Heart right ventricle (tissue), 16 donors: ENCODE data around the gene SEMA5A. TPM values are rescaled to one million over a fixed set of nuclear protein-coding genes. Genes with fewer than 3 reads are reported as not detected.

Experiments used
- ATAC-seq, 8 donors: fragments of 200-7000 bp; cut with Tn5 transposase; one replicate each; pipeline ENCODE4 v1.9.1; 2020; ENCODE audit warnings: mild to moderate bottlenecking in 8 of 8, moderate library complexity in 8 of 8, moderate number of reproducible peaks in 1 of 8
- DNase-seq, 2 donors: peaks; one replicate each; pipeline ENCODE4 v3.0.0-alpha.2; 2020
- H3K27ac ChIP-seq, 10 donors: fragments of 200-600 bp; sonication (generic) in 2 of 10; one replicate each; pipeline versions ENCODE4 v1.5.0 to v1.8.0; 2020 to 2022; ENCODE audit warnings: mild to moderate bottlenecking in 3 of 10
- H3K27me3 ChIP-seq, 7 donors: fragments of 200-600 bp; one replicate each; pipeline ENCODE4 v1.8.0; 2021 to 2022; ENCODE audit warnings: mild to moderate bottlenecking in 2 of 7
- H3K36me3 ChIP-seq, 9 donors: fragments of 200-600 bp; sonication (generic) in 1 of 9; one replicate each; pipeline versions ENCODE4 v1.5.0 to v1.8.0; 2020 to 2022; ENCODE audit warnings: mild to moderate bottlenecking in 2 of 9
- H3K4me1 ChIP-seq, 9 donors: fragments of 200-600 bp; sonication (generic) in 1 of 9; one replicate each; pipeline versions ENCODE4 v1.5.0 to v1.8.0; 2020 to 2022; ENCODE audit warnings: mild to moderate bottlenecking in 4 of 9
- H3K4me3 ChIP-seq, 10 donors: fragments of 200-600 bp; sonication (generic) in 2 of 10; one replicate each; pipeline versions ENCODE4 v1.5.0 to v1.8.0; 2020 to 2022; ENCODE audit warnings: mild to moderate bottlenecking in 7 of 10, moderate library complexity in 2 of 10
- H3K9me3 ChIP-seq, 11 donors: fragments of 200-600 bp in 10 of 11; sonication (generic) in 2 of 11; one replicate each; pipeline versions ENCODE4 v1.5.0 to v1.8.0; 2013 to 2022; ENCODE audit warnings: mild to moderate bottlenecking in 2 of 11, control low read depth in 1 of 11, moderate library complexity in 1 of 11
- WGBS, 2 donors: extraction: QIAGEN DNeasy Blood & Tissue Kit; methylation state at CpG; one replicate each; pipeline ENCODE4 v1.1.7; 2013; ENCODE audit warnings: inconsistent platforms in 1 of 2; 5-methylcytosine and 5-hydroxymethylcytosine counted together
- intact Hi-C, 10 donors: fragments of 100-400 bp; cut with DNase I; formaldehyde crosslinking; loops; one replicate each; pipeline versions ENCODE4 v1.11.1 to v1.14.2; 2022
- polyA plus RNA-seq, 2 donors: library from polyadenylated mRNA; stranded (reverse); fragments of 200-250 nt; gene quantifications; one replicate each; pipeline ENCODE4 v1.2.3, GENCODE V29; 2013
- total RNA-seq, 10 donors: library from RNA; stranded (reverse); fragmentation: NEBNext Ultra II Directional in 3 of 10; extraction: Animal tissue kit (Norgen Biotek cat#: 25700) in 3 of 10; gene quantifications; one replicate each; pipeline versions ENCODE4 v1.2.1 to v1.2.4, GENCODE V29; 2021 to 2023
- TF ChIP-seq, protein P1 (sequence below), 9 donors: fragments of 200-600 bp; sonication (generic) in 2 of 9; IDR thresholded peaks; one replicate each; pipeline versions ENCODE4 v1.5.0 to v1.8.0; 2021 to 2022; ENCODE audit warnings: antibody characterized with exemption in 9 of 9, mild to moderate bottlenecking in 5 of 9, moderate library complexity in 1 of 9
- donor health status: Arrhythmogenic right ventricular cardiomyopathy.
- donor health status: ischemic (EF 13 %, LVEDD 7.1; RV severe dilation, severe dysfunction).
- donor health status: healthy with polysubstance abuse.
- donor health status: DM: no; HTN: yes; CAD: no.
- donor health status: DM: no; HTN: no; CAD: no.
- donor health status: ischemic (EF 25% LVEDD 6.9; RV normal size, moderate dysfunction).
- donor health status: ischemic (EF 25% LVEDD 5.7; RV mildly dilated, moderate dysfunction).
- donor health status: healthy.
- donor health status: DM: yes; HTN: yes; CAD: no.
- donor health status: Ischemic cardiomyopathy.
- donor health status: ischemic (EF 35%, LVEDD 5.7; RV mildly dilated, moderate dysfunction).
- donor health status: nonischemic (EF 11% LVEDD 7.7; RV severe dilation, severe dysfunction).
- donor health status: DM: yes; HTN: yes; CAD: no.
- donor health status: PGD.
- donor health status: ischemic (EF 29% LVEDD 5.4; RV normal size, mild dysfunction).
- donor health status: nonischemic (EF 23%, LVEDD 6.1; RV moderate dilation, normal function).

The SEMA5A gene
- total and polyA plus RNA-seq, 12 donors, result 1.9 to 71.5 (median 48.0) TPM

DNA sequence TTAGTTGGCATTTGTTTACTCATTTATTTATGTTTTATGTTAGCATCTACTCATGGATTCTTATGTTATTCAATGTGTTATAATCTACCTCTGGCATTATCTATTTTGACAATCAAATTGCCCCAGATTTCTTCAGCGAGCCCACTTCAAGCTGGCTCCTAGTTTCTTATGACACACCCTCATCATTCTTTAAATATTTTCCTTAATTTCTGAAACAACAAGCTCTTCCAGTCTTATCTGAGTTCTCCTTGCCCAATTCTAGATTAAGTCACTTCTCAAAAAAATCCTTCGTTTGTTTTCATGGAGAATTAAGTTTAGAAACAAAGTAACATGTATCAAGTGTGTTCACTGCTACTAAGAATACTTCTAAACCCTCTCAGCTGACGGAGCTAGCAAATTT, 229.8 kb downstream of the SEMA5A start:
- intact Hi-C loops, result no loop called here

DNA sequence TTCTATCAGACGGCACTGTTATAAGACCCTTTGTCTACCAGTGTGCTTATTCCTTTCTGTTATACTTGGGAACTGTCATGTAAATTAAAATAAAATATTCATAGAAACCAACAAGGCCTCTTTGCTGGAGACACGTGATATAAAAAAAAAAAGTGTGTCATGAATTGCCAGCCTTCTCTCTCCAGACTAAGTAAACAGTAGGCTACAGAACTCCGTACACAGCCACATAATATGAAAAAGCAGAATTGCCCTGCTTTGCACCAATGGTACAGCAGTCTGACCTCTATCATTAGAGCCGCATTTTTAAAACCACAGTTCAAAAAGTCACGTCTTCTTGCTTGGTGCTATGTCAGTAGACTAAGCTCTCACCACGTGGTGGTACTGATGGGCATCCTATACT, 231.3 kb downstream of the SEMA5A start:
- ATAC-seq, result no peak
- Histone ChIP-seq H3K36me3 (peaks cover 0 to 5% (median 0%) of the 10 kb centered on the region in 9 donors), H3K4me3 (no peak overlapping the region), H3K27me3 (no peaks in the 10 kb centered on the region), H3K27ac (no peak overlapping the region), H3K9me3 (no peaks in the 10 kb centered on the region), H3K4me1 (no peaks in the 10 kb centered on the region)
- 76 to 78% methylated on average over 6 of the region's 6 CpGs for WGBS, 2 donors
- intact Hi-C loops, result no loop called here
- no peak for DNase-seq
- TF ChIP-seq, protein P1, sequence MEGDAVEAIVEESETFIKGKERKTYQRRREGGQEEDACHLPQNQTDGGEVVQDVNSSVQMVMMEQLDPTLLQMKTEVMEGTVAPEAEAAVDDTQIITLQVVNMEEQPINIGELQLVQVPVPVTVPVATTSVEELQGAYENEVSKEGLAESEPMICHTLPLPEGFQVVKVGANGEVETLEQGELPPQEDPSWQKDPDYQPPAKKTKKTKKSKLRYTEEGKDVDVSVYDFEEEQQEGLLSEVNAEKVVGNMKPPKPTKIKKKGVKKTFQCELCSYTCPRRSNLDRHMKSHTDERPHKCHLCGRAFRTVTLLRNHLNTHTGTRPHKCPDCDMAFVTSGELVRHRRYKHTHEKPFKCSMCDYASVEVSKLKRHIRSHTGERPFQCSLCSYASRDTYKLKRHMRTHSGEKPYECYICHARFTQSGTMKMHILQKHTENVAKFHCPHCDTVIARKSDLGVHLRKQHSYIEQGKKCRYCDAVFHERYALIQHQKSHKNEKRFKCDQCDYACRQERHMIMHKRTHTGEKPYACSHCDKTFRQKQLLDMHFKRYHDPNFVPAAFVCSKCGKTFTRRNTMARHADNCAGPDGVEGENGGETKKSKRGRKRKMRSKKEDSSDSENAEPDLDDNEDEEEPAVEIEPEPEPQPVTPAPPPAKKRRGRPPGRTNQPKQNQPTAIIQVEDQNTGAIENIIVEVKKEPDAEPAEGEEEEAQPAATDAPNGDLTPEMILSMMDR (IDR thresholded peaks at IDR 0.05), result no peak

More for the DNA sequence above, 229.8 kb downstream of the SEMA5A start:
- no peaks in the 10 kb centered on the region for H3K9me3 ChIP-seq
- 50 to 59% methylated on average over 3 of the region's 3 CpGs for WGBS, 2 donors
- no peaks in the 10 kb centered on the region for H3K27me3 ChIP-seq
- no peak overlapping the region for H3K27ac ChIP-seq
- TF ChIP-seq, protein P1 (IDR thresholded peaks at IDR 0.05), result no peak
- no peaks in the 10 kb centered on the region for H3K4me1 ChIP-seq
- peaks cover 0 to 5% (median 0%) of the 10 kb centered on the region in 9 donors for H3K36me3 ChIP-seq
- H3K4me3 ChIP-seq, result no peak overlapping the region
- ATAC-seq, result no peak
- no peak for DNase-seq

GRCh38 chr5:9313751-9314150, 232.1 kb downstream of the SEMA5A start:
- no peak overlapping the region for H3K27ac ChIP-seq
- intact Hi-C loops, result no loop called here
- no peaks in the 10 kb centered on the region for H3K9me3 ChIP-seq
- H3K36me3 ChIP-seq, result peaks cover 0 to 5% (median 0%) of the 10 kb centered on the region in 9 donors
- no peak overlapping the region for H3K4me3 ChIP-seq
- no peaks in the 10 kb centered on the region for H3K27me3 ChIP-seq
- ATAC-seq (no peak), DNase-seq (no peak)
- H3K4me1 ChIP-seq, result no peaks in the 10 kb centered on the region
- TF ChIP-seq, protein P1 (IDR thresholded peaks at IDR 0.05), result no peak

GRCh38 chr5:9307150-9307549, 238.7 kb downstream of the SEMA5A start:
- TF ChIP-seq, protein P1 (IDR thresholded peaks at IDR 0.05), result no peak
- Histone ChIP-seq H3K4me3 (no peak overlapping the region), H3K4me1 (no peaks in the 10 kb centered on the region), H3K9me3 (no peaks in the 10 kb centered on the region), H3K36me3 (no peaks in the 10 kb centered on the region), H3K27me3 (no peaks in the 10 kb centered on the region), H3K27ac (no peak overlapping the region)
- ATAC-seq (no peak), DNase-seq (no peak)
- intact Hi-C loops, result no loop called here

GRCh38 chr5:9302218-9302617, 243.7 kb downstream of the SEMA5A start:
- TF ChIP-seq, protein P1 (IDR thresholded peaks at IDR 0.05), result no peak
- WGBS, 2 donors, result 79 to 81% methylated on average over 2 of the region's 2 CpGs
- no peaks in the 10 kb centered on the region for H3K4me1 ChIP-seq
- no peaks in the 10 kb centered on the region for H3K9me3 ChIP-seq
- H3K27ac ChIP-seq, result no peak overlapping the region
- intact Hi-C loops, result no loop called here
- ATAC-seq (no peak), DNase-seq (no peak)
- H3K36me3 ChIP-seq, result no peaks in the 10 kb centered on the region
- no peak overlapping the region for H3K4me3 ChIP-seq
- no peaks in the 10 kb centered on the region for H3K27me3 ChIP-seq
